ENCODE results near the gene KIF17.

DNA sequence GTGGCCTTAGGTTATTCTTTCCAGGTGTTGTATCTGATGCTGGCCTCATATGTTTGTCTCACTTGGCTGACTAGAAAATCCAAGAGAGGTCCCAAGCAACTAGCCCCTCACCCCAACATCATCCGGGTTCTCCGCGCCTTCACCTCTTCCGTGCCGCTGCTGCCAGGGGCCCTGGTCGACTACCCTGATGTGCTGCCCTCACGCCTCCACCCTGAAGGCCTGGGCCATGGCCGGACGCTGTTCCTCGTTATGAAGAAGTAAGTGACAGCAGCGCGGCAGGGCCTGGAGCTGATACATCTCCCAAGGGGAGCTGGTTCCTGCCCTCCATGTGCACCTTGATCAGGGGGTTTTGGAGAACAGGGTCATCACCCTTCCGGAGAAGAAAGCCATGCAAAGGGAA lies 73.4 kb downstream of the KIF17 start:
- no peak for TF ChIP-seq RAD21 (IDR thresholded peaks at IDR 0.05; ENCODE audit: low read depth)
- TF ChIP-seq ZFX (IDR thresholded peaks at IDR 0.05) = no peak
- TF ChIP-seq, protein P1, sequence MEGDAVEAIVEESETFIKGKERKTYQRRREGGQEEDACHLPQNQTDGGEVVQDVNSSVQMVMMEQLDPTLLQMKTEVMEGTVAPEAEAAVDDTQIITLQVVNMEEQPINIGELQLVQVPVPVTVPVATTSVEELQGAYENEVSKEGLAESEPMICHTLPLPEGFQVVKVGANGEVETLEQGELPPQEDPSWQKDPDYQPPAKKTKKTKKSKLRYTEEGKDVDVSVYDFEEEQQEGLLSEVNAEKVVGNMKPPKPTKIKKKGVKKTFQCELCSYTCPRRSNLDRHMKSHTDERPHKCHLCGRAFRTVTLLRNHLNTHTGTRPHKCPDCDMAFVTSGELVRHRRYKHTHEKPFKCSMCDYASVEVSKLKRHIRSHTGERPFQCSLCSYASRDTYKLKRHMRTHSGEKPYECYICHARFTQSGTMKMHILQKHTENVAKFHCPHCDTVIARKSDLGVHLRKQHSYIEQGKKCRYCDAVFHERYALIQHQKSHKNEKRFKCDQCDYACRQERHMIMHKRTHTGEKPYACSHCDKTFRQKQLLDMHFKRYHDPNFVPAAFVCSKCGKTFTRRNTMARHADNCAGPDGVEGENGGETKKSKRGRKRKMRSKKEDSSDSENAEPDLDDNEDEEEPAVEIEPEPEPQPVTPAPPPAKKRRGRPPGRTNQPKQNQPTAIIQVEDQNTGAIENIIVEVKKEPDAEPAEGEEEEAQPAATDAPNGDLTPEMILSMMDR (IDR thresholded peaks at IDR 0.05 in 2 of 3, conservative IDR thresholded peaks at IDR 0.05 in 1 of 3; ENCODE audit: borderline replicate concordance in 1 of 3, insufficient read depth in 1 of 3, low read depth in 2 of 3, low read length in 2 of 3) = no peak

Data from HCT116 (cell line).